DND-41 (cell line): Measurements from ENCODE around the gene HNRNPA2B1.
"Not testable (repeated sequence)": the region's sequence is repeated elsewhere in the genome, so short reads cannot be mapped to it uniquely, and the experiment has no call there.

Experiments used
- ATAC-seq: fragments of 200-7000 bp; cut with Tn5 transposase; 3 replicates; pipeline ENCODE4 v1.9.1; 2021; ENCODE audit warnings: low read depth; ENCODE audit not compliant: insufficient read depth
- DNase-seq: peaks from one replicate; pipeline ENCODE4 v3.0.0-alpha.2; 2020
- H2AFZ ChIP-seq: 2 replicates; pipeline ENCODE4 v1.6.0; 2012; ENCODE audit warnings: low read depth, low read length
- H3K27ac ChIP-seq: 2 replicates; pipeline ENCODE4 v1.5.1; 2012; ENCODE audit warnings: low read length, inconsistent platforms
- H3K27me3 ChIP-seq: fragments of 200-600 bp; sonication (generic); 2 replicates; pipeline ENCODE4 v1.6.0; 2012; ENCODE audit warnings: low read length, mild to moderate bottlenecking, inconsistent platforms; ENCODE audit not compliant: insufficient read depth, poor library complexity
- H3K36me3 ChIP-seq: 2 replicates; pipeline ENCODE4 v1.5.1; 2012; ENCODE audit warnings: low read length, inconsistent platforms; ENCODE audit not compliant: insufficient read depth
- H3K4me1 ChIP-seq: 2 replicates; pipeline ENCODE4 v1.5.1; 2012; ENCODE audit warnings: mild to moderate bottlenecking, low read length; ENCODE audit not compliant: insufficient read depth
- H3K4me2 ChIP-seq: 2 replicates; pipeline ENCODE4 v1.6.0; 2012; ENCODE audit warnings: mild to moderate bottlenecking, moderate library complexity, low read length, inconsistent platforms; ENCODE audit not compliant: insufficient read depth
- H3K4me3 ChIP-seq, 2 experiments: fragments of 200-600 bp in 1 of 2; shearing (Covaris generic) in 1 of 2; 2 replicates each; pipeline ENCODE4 v1.5.1; 2012 to 2016; ENCODE audit warnings: inconsistent platforms in 2 of 2, low read length in 2 of 2, mild to moderate bottlenecking in 2 of 2, low read depth in 1 of 2, moderate library complexity in 1 of 2
- H3K79me2 ChIP-seq: 2 replicates; pipeline ENCODE4 v1.6.0; 2012; ENCODE audit warnings: low read length, inconsistent platforms; ENCODE audit not compliant: insufficient read depth
- H3K9ac ChIP-seq: 2 replicates; pipeline ENCODE4 v1.6.0; 2012; ENCODE audit warnings: low read depth, mild to moderate bottlenecking, inconsistent platforms, low read length, moderate library complexity
- H3K9me3 ChIP-seq: 2 replicates; pipeline ENCODE4 v1.5.1; 2012; ENCODE audit warnings: low read length, moderate library complexity, mild to moderate bottlenecking, inconsistent platforms; ENCODE audit not compliant: insufficient read depth, severe bottlenecking
- H4K20me1 ChIP-seq: 2 replicates; pipeline ENCODE4 v1.6.0; 2012; ENCODE audit warnings: low read length; ENCODE audit not compliant: insufficient read depth
- CTCF ChIP-seq: IDR thresholded peaks from 2 replicates; pipeline ENCODE4 v1.5.1; 2012; ENCODE audit warnings: borderline replicate concordance, low read length, moderate library complexity, mild to moderate bottlenecking; ENCODE audit not compliant: poor library complexity, severe bottlenecking; ENCODE audit errors: extremely low read depth
- EZH2 ChIP-seq: IDR thresholded peaks from 3 replicates; pipeline ENCODE4 v1.6.1; 2012; ENCODE audit warnings: borderline replicate concordance, low read depth, mild to moderate bottlenecking, moderate library complexity, low read length, inconsistent platforms; ENCODE audit not compliant: severe bottlenecking

HNRNPA2B1 gene

GRCh38 chr7:26178272-26178960, 22.1 kb downstream of the HNRNPA2B1 start:
- no peak overlapping the region for H3K27ac ChIP-seq
- H3K9me3 ChIP-seq: no peaks in the 10 kb centered on the region
- DNase-seq: no peak
- no peak overlapping the region for H3K9ac ChIP-seq
- ATAC-seq: no peak
- no peaks in the 10 kb centered on the region for H3K36me3 ChIP-seq
- H3K4me1 ChIP-seq: no peaks in the 10 kb centered on the region
- H2AFZ ChIP-seq: no peak overlapping the region
- H3K4me2 ChIP-seq: no peak overlapping the region
- TF ChIP-seq CTCF (no peak), EZH2 (no peak)
- H3K27me3 ChIP-seq: no peaks in the 10 kb centered on the region
- H4K20me1 ChIP-seq: no peaks in the 10 kb centered on the region; the same call in 1 of the 2 replicates
- no peak overlapping the region for H3K4me3 ChIP-seq
- H3K79me2 ChIP-seq: no peaks in the 10 kb centered on the region

GRCh38 chr7:26177269-26177668, 23.3 kb downstream of the HNRNPA2B1 start:
- H3K27ac ChIP-seq, H3K4me2 ChIP-seq, H3K27me3 ChIP-seq, H2AFZ ChIP-seq, H3K36me3 ChIP-seq, H4K20me1 ChIP-seq, H3K9ac ChIP-seq, H3K4me3 ChIP-seq, H3K79me2 ChIP-seq, H3K4me1 ChIP-seq, ATAC-seq, DNase-seq, H3K9me3 ChIP-seq: not testable (repeated sequence)

GRCh38 chr7:26176696-26177095, 23.9 kb downstream of the HNRNPA2B1 start:
- not testable (repeated sequence) for DNase-seq, ATAC-seq, H3K4me1 ChIP-seq, H3K27ac ChIP-seq, H3K79me2 ChIP-seq, H3K36me3 ChIP-seq, H4K20me1 ChIP-seq, H3K9ac ChIP-seq, H2AFZ ChIP-seq, H3K4me3 ChIP-seq, H3K27me3 ChIP-seq, H3K9me3 ChIP-seq, H3K4me2 ChIP-seq

- not testable (repeated sequence) for H3K4me2 ChIP-seq, H3K27me3 ChIP-seq, H3K9me3 ChIP-seq, H3K4me1 ChIP-seq, H3K9ac ChIP-seq, H4K20me1 ChIP-seq, H3K27ac ChIP-seq, H3K36me3 ChIP-seq, H3K4me3 ChIP-seq, H3K79me2 ChIP-seq, DNase-seq, H2AFZ ChIP-seq, ATAC-seq
Observed at GRCh38 chr7:26175903-26176302, 24.6 kb downstream of the HNRNPA2B1 start.

GRCh38 chr7:26172048-26172447, 28.5 kb downstream of the HNRNPA2B1 start:
- Histone ChIP-seq H3K27ac (no peak overlapping the region), H3K79me2 (no peaks in the 10 kb centered on the region), H3K4me1 (no peaks in the 10 kb centered on the region), H3K4me3 (no peak overlapping the region), H3K9ac (no peak overlapping the region), H2AFZ (no peak overlapping the region), H3K9me3 (no peaks in the 10 kb centered on the region), H4K20me1 (no peaks in the 10 kb centered on the region), H3K27me3 (no peaks in the 10 kb centered on the region), H3K4me2 (no peak overlapping the region), H3K36me3 (no peaks in the 10 kb centered on the region)
- TF ChIP-seq CTCF (no peak), EZH2 (no peak)
- DNase-seq: no peak
- ATAC-seq: no peak
